GM12878 (cell line): ENCODE measurements around the gene SUZ12. TPM values are rescaled to one million over a fixed set of nuclear protein-coding genes. Genes with fewer than 3 reads are reported as not detected.

Source experiments
- ATAC-seq: fragments of 200-7000 bp; cut with Tn5 transposase; 3 replicates; pipeline ENCODE4 v1.9.1; 2020; ENCODE audit warnings: mild to moderate bottlenecking, moderate library complexity
- BruUV-seq: library from RNA; stranded (reverse); fragments of 400-500 nt; replicated peaks from 2 replicates; lab custom pipeline; 2021; lab: Mats Ljungman, UMichigan
- CTCF ChIA-PET: fragments of 300-600 bp; sonication (Branson Sonifier 250); formaldehyde crosslinking; extraction: SDS; loops from one replicate; lab custom pipeline; 2021; ENCODE audit warnings: inconsistent platforms; lab: Yijun Ruan, JAX
- POLR2A ChIA-PET: fragments of 350-600 bp; formaldehyde crosslinking; extraction: SDS; loops from one replicate; lab custom pipeline; 2021; ENCODE audit warnings: inconsistent platforms; lab: Charles Lee
- RAD21 ChIA-PET: fragments of 300-600 bp; sonication (Branson Sonifier 250); formaldehyde crosslinking; loops from one replicate; lab custom pipeline; 2023; ENCODE audit warnings: antibody characterized with exemption; ENCODE audit not compliant: unreplicated experiment; lab: Charles Lee
- SMC1A ChIA-PET: fragments of 300-600 bp; sonication (Branson Sonifier 250); formaldehyde crosslinking; loops from one replicate; lab custom pipeline; 2023; ENCODE audit not compliant: unreplicated experiment, uncharacterized antibody; lab: Charles Lee
- DNase-seq: peaks from one replicate; pipeline ENCODE4 v3.0.0-alpha.2; 2011; ENCODE audit warnings: low read depth, low spot score
- FAIRE-seq: peaks from 3 replicates; lab custom pipeline; 2011; peaks lifted over from hg19 to GRCh38; lab: Jason Lieb, UNC
- H2AFZ ChIP-seq: 2 replicates; pipeline ENCODE4 v1.6.0; 2011; ENCODE audit warnings: low read depth, low read length, control low read depth; ENCODE audit not compliant: control insufficient read depth
- H3K27ac ChIP-seq: 2 replicates; pipeline ENCODE4 v1.5.1; 2011; ENCODE audit warnings: control low read depth; ENCODE audit not compliant: control insufficient read depth, insufficient read depth
- H3K27me3 ChIP-seq, 2 experiments: replicated peaks in 1 of 2; 2 replicates each; pipeline versions ENCODE4 v1.6.0 to v1.6.1; 2011; ENCODE audit warnings: low read length in 1 of 2; ENCODE audit not compliant: control insufficient read depth in 2 of 2, insufficient read depth in 2 of 2
- H3K36me3 ChIP-seq, 2 experiments: 2 replicates each; pipeline ENCODE4 v1.5.1; 2011; ENCODE audit warnings: low read length in 1 of 2; ENCODE audit not compliant: control insufficient read depth in 2 of 2, insufficient read depth in 2 of 2
- H3K4me1 ChIP-seq: 2 replicates; pipeline ENCODE4 v1.6.1; 2011; ENCODE audit warnings: mild to moderate bottlenecking, low read length, moderate library complexity, mixed read lengths; ENCODE audit not compliant: control insufficient read depth, insufficient read depth
- H3K4me2 ChIP-seq: 2 replicates; pipeline ENCODE4 v1.6.0; 2011; ENCODE audit warnings: control low read depth; ENCODE audit not compliant: control insufficient read depth, insufficient read depth
- H3K4me3 ChIP-seq: fragments of 200-600 bp; sonication (generic); 2 replicates; pipeline ENCODE4 v1.5.1; 2016
- H3K79me2 ChIP-seq: 2 replicates; pipeline ENCODE4 v1.6.0; 2011; ENCODE audit warnings: low read length; ENCODE audit not compliant: control insufficient read depth, insufficient read depth
- H3K9ac ChIP-seq: 2 replicates; pipeline ENCODE4 v1.8.0; 2011; ENCODE audit warnings: low read length, control low read depth, mixed read lengths; ENCODE audit not compliant: control insufficient read depth, insufficient read depth
- H3K9me3 ChIP-seq: replicated peaks from 3 replicates; pipeline ENCODE4 v1.5.1; 2011; ENCODE audit warnings: mild to moderate bottlenecking, low read length; ENCODE audit not compliant: control insufficient read depth, insufficient read depth
- H4K20me1 ChIP-seq: 2 replicates; pipeline ENCODE4 v1.6.0; 2011; ENCODE audit not compliant: control insufficient read depth, insufficient read depth
- KLF5 ChIP-seq: fragments of 450-650 bp; IDR thresholded peaks from 2 replicates; pipeline ENCODE4 v1.6.1; 2014; ENCODE audit warnings: mild to moderate bottlenecking; ENCODE audit not compliant: partially characterized antibody
- TBL1XR1 ChIP-seq: IDR thresholded peaks from 2 replicates; pipeline ENCODE4 v1.6.1; 2012; ENCODE audit warnings: low read depth, low read length, improper control_type of control experiment
- ZNF274 ChIP-seq: IDR thresholded peaks from one replicate; pipeline ENCODE4 v1.8.0; 2011; ENCODE audit not compliant: insufficient read length, insufficient read depth
- ZZZ3 ChIP-seq: IDR thresholded peaks from 2 replicates; pipeline ENCODE4 v1.6.1; 2011; ENCODE audit warnings: low read depth; ENCODE audit not compliant: control insufficient read depth, insufficient read length
- WGBS: methylation state at CpG from one replicate; pipeline ENCODE4 v1.1.6; 2016; ENCODE audit warnings: low lambda C conversion rate; ENCODE audit not compliant: insufficient replicate concordance, insufficient coverage; ENCODE audit errors: missing lambda C conversion rate; 5-methylcytosine and 5-hydroxymethylcytosine counted together
- in situ Hi-C: fragments of 300-500 bp; cut with MboI; formaldehyde crosslinking; loops from 9 replicates; pipeline ENCODE4 v1.14.3; 2018; ENCODE audit warnings: mixed read lengths
- intact Hi-C: fragments of 100-400 bp; cut with micrococcal nuclease; formaldehyde crosslinking; loops from one replicate; pipeline ENCODE4 v1.14.2; 2022; ENCODE audit not compliant: unreplicated experiment
- polyA plus RNA-seq, 11 experiments: library from polyadenylated mRNA; depleted of rRNA in 4 of 11; unstranded in 6 of 11; stranded (reverse) in 5 of 11; fragments of >200 nt; fragmentation: Nextera tagmentation in 4 of 11; fragmentation: Illumina TruSeq in 1 of 11; extraction: Ambion mirVana in 4 of 11; extraction: Trizol in 1 of 11; gene quantifications; 1 replicate in 1 of 11; 2 replicates in 10 of 11; pipeline versions ENCODE4 v1.2.1 to v1.2.3, GENCODE V29; 2011 to 2016; ENCODE audit warnings: inconsistent platforms in 2 of 11, missing spikeins in 2 of 11, low read depth in 1 of 11
- total RNA-seq, 4 experiments: library from RNA; depleted of rRNA in 3 of 4; stranded (reverse); fragments of >200 nt in 3 of 4; fragmentation: Illumina TruSeq in 1 of 4; extraction: Trizol in 1 of 4; gene quantifications; 2 replicates each; pipeline versions ENCODE4 v1.2.1 to v1.2.3, GENCODE V29; 2013 to 2021
- TF ChIP-seq, protein P1 (sequence below): IDR thresholded peaks from 2 replicates; pipeline ENCODE4 v1.6.1; 2011; ENCODE audit warnings: borderline replicate concordance, low read depth, mild to moderate bottlenecking, moderate library complexity, low read length; ENCODE audit not compliant: insufficient read depth, poor library complexity, severe bottlenecking

Gene SUZ12
- total and polyA plus RNA-seq, 10 of the 15 experiments (the other 5 are each of a cell fraction or from before 2014, with no cell fraction given): 19.2 to 69.2 (median 34.5) TPM

DNA sequence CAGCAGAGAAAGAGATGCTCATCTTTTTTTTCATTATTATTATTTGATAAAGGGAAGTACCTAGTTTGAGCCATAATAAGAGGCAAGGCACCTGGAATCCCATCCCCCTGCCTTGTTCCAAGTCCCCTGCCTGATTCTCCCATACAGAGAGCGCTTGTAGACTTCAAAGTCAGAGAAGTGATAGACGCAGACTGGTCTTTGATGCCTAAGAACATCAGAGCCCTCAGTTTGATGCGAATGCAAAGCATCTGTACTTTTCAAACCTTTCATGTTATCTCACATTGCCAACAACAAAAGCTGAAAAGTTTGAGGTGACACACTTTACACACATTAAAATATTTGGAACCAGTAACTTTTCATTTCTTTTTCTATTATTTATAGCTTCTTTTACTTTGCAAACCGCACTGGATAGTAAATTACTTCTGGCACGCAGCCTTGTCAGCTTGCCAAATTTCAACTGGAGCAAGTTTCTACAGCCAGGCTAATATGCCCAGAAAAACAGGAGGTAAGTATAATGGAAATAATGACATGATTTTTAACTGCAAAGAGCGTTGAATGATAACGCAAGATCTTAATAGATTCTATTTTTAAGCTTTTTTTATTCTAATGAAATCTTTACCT is 29.4 kb upstream of the SUZ12 start:
- in situ Hi-C loops (no loop called here), intact Hi-C loops (loop anchor here (10.0 kb wide), 2 partner anchors 227 to 593 kb away; partner anchors contain the start of gene EVI2B)
- no peaks in the 10 kb centered on the region for H3K79me2 ChIP-seq
- CTCF ChIA-PET: interaction anchor here (0.6 to 1.2 kb wide), 4 partner anchors 16 to 474 kb away, joined by 3 read pairs; no protein-coding TSS in a partner anchor
- no peak overlapping the region for H3K4me2 ChIP-seq
- RAD21 ChIA-PET: no interaction called here
- no peaks in the 10 kb centered on the region for H3K36me3 ChIP-seq
- ATAC-seq (no peak), DNase-seq (no peak), FAIRE-seq (no peak)
- TF ChIP-seq KLF5 (no peak), ZNF274 (no peak), TBL1XR1 (no peak)
- H3K4me1 ChIP-seq: peaks cover 2% of the 10 kb centered on the region
- 25% methylated on average over 7 of the region's 7 CpGs for WGBS
- H2AFZ ChIP-seq: no peak overlapping the region
- no peaks in the 10 kb centered on the region for H4K20me1 ChIP-seq
- no peak overlapping the region for H3K27ac ChIP-seq
- no peaks in the 10 kb centered on the region for H3K9me3 ChIP-seq
- H3K4me3 ChIP-seq: no peak overlapping the region
- no peak overlapping the region for H3K9ac ChIP-seq
- SMC1A ChIA-PET: interaction anchor here (0.6 to 1.4 kb wide), 4 partner anchors 33 to 557 kb away, joined by 4 to 5 read pairs (median 4); no protein-coding TSS in a partner anchor
- no TSS peak for BruUV-seq
- H3K27me3 ChIP-seq: peaks cover 0 to 3% of the 10 kb centered on the region in 2 experiments; a peak in 1 of 4 replicates
- POLR2A ChIA-PET: no interaction called here

DNA sequence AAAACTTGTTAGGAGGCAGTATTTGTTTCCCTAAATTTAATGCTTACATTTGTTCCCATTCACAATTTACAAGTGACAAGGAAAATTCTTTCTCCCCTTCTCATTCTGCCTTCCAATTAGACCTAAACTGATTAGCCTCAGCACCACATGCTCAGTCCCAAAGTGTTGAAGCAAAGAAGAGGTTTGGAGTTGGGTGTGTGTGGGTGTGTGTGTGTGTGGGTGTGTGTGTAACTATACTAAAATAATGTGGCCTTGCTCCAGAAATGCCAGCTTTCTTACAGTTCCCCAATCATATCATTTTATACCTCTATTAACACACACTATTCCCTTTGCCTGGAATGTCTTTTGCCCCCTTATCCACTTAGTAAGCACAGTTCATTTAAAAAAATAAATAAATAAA is 28.4 kb upstream of the SUZ12 start:
- in situ Hi-C loops: no loop called here
- no peak overlapping the region for H3K4me3 ChIP-seq
- RAD21 ChIA-PET: no interaction called here
- ATAC-seq: no peak
- no peak for TF ChIP-seq ZZZ3
- TF ChIP-seq, protein P1, sequence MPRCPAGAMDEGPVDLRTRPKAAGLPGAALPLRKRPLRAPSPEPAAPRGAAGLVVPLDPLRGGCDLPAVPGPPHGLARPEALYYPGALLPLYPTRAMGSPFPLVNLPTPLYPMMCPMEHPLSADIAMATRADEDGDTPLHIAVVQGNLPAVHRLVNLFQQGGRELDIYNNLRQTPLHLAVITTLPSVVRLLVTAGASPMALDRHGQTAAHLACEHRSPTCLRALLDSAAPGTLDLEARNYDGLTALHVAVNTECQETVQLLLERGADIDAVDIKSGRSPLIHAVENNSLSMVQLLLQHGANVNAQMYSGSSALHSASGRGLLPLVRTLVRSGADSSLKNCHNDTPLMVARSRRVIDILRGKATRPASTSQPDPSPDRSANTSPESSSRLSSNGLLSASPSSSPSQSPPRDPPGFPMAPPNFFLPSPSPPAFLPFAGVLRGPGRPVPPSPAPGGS: no peak
- CTCF ChIA-PET: interaction anchor here (0.6 to 1.2 kb wide), 4 partner anchors 66 to 1685 kb away, joined by 3 read pairs; no protein-coding TSS in a partner anchor
- H4K20me1 ChIP-seq: no peaks in the 10 kb centered on the region
- no peaks in the 10 kb centered on the region for H3K36me3 ChIP-seq
- DNase-seq: no peak
- no peaks in the 10 kb centered on the region for H3K79me2 ChIP-seq
- peaks cover under 1% of the 10 kb centered on the region for H3K4me1 ChIP-seq
- no peak overlapping the region for H3K27ac ChIP-seq
- FAIRE-seq: no peak
- intact Hi-C loops: loop anchor here (10.0 kb wide), 2 partner anchors 226 to 594 kb away; partner anchors contain the start of gene EVI2B
- H3K27me3 ChIP-seq: peaks cover 0 to 3% of the 10 kb centered on the region in 2 experiments; a peak in 1 of 4 replicates
- no peak overlapping the region for H3K4me2 ChIP-seq
- SMC1A ChIA-PET: interaction anchor here (1.0 kb wide), 1 partner anchor 66 kb away, joined by 5 read pairs; no protein-coding TSS in a partner anchor
- POLR2A ChIA-PET: interaction anchor here (0.5 kb wide), 1 partner anchor 442 kb away, joined by 5 read pairs; no protein-coding TSS in a partner anchor
- no peaks in the 10 kb centered on the region for H3K9me3 ChIP-seq
- BruUV-seq: no TSS peak
- no peak overlapping the region for H2AFZ ChIP-seq
- no peak overlapping the region for H3K9ac ChIP-seq
